ENCODE data around the gene RAP1GAP2.

DNA sequence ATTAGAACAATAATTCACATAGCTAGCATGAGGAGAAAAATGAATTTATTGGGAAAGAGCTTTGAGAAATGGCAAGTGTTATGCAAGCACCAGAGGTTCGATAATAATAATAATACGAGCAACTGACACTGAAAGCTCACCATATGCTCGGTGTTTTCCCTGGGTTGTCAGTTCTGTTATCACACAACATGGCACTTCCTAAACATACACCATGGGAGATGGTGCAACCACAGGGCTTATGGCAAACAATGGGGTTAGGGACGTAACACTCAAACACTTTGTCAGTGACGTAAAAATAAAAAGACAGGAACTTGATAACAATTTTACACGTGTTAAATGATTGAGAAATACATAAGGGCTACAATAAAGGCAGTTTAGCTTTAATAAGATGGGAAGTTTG lies 243.5 kb downstream of the RAP1GAP2 start:
- TF ChIP-seq CTCF (conservative IDR thresholded peaks at IDR 0.05; ENCODE audit: low read length) (no peak), EZH2phosphoT487 (IDR thresholded peaks at IDR 0.05; ENCODE audit: borderline replicate concordance, low read depth, low read length) (no peak)
